Small intestine (tissue), 7 donors: ENCODE results near the gene TENM3. TPM values are rescaled to one million over a fixed set of nuclear protein-coding genes. Genes with fewer than 3 reads are reported as not detected.

Experiments
- DNase-seq, 2 donors: peaks; one replicate each; pipeline versions ENCODE4 v3.0.0 to v3.0.0-alpha.2; 2013
- FAIRE-seq: peaks from 2 replicates; lab custom pipeline; 2012; peaks lifted over from hg19 to GRCh38; lab: Jason Lieb, UNC
- H3K27ac ChIP-seq, 3 donors: one replicate each; pipeline ENCODE4 v1.5.1; 2013; ENCODE audit warnings: low read length in 2 of 3, mild to moderate bottlenecking in 2 of 3, control low read depth in 1 of 3, inconsistent platforms in 1 of 3, low read depth in 1 of 3, moderate library complexity in 1 of 3
- H3K27me3 ChIP-seq, 3 donors: one replicate each; pipeline ENCODE4 v1.6.1; 2013; ENCODE audit warnings: low read length in 3 of 3, inconsistent platforms in 1 of 3; ENCODE audit not compliant: control insufficient read depth in 3 of 3, insufficient read depth in 3 of 3
- H3K36me3 ChIP-seq, 3 donors: one replicate each; pipeline ENCODE4 v1.6.1; 2013; ENCODE audit warnings: low read length in 3 of 3, inconsistent platforms in 1 of 3, low read depth in 1 of 3, mild to moderate bottlenecking in 1 of 3, moderate library complexity in 1 of 3; ENCODE audit not compliant: control insufficient read depth in 3 of 3, insufficient read depth in 2 of 3
- H3K4me1 ChIP-seq, 3 donors: one replicate each; pipeline ENCODE4 v1.6.1; 2013; ENCODE audit warnings: low read length in 2 of 3, inconsistent platforms in 1 of 3, low read depth in 1 of 3, mild to moderate bottlenecking in 1 of 3, moderate library complexity in 1 of 3; ENCODE audit not compliant: control insufficient read depth in 3 of 3, insufficient read depth in 2 of 3
- H3K4me3 ChIP-seq, 3 donors: one replicate each; pipeline ENCODE4 v1.5.1; 2013; ENCODE audit warnings: low read length in 3 of 3, control low read depth in 1 of 3, inconsistent platforms in 1 of 3, low read depth in 1 of 3, mild to moderate bottlenecking in 1 of 3, moderate library complexity in 1 of 3
- H3K9me3 ChIP-seq, 2 donors: one replicate each; pipeline ENCODE4 v1.6.1; 2013; ENCODE audit warnings: low read depth in 1 of 2, low read length in 1 of 2; ENCODE audit not compliant: control insufficient read depth in 2 of 2, insufficient read depth in 1 of 2
- WGBS, 3 donors: extraction: QIAGEN DNeasy Blood & Tissue Kit; methylation state at CpG; one replicate each; pipeline ENCODE4 v1.1.7; 2013; 5-methylcytosine and 5-hydroxymethylcytosine counted together
- polyA plus RNA-seq, 4 donors: library from polyadenylated mRNA; stranded (reverse) in 3 of 4; unstranded in 1 of 4; fragments of 200-250 nt in 3 of 4; fragments of 120-200 nt in 1 of 4; gene quantifications; one replicate each; pipeline versions ENCODE4 v1.2.1 to v1.2.3, GENCODE V29; 2013
- donor health status: healthy with polysubstance abuse.
- donor health status: control.
- donor health status: control.
- donor health status: Bipolar disorder and iron deficiency.
- donor health status: healthy.

TENM3 gene
- polyA plus RNA-seq, 4 donors = 0.45 to 4.5 (median 1.1) TPM

DNA sequence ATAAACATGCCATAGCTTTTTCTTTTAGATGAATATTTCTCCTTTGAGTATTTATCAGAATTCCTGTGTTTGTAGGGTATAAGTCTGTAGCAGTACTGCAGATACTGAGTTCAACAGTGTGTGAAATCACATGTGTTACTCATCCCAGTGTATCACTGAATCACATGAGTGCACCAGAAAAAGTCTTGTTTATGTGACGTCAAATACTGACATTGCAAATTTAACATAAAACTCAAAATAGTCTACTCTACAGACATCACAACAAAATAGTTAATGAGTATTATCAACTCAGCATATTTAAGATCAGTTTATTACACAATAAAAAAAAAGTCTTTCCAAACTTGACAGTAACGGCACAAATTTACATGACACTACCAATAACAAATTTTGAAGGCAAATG, 452.6 kb downstream of the TENM3 start:
- no peak overlapping the region for H3K4me3 ChIP-seq
- WGBS, 3 donors = 81 to 91% (median 86%) methylated on average over 2 of the region's 2 CpGs
- no peak for FAIRE-seq

DNA sequence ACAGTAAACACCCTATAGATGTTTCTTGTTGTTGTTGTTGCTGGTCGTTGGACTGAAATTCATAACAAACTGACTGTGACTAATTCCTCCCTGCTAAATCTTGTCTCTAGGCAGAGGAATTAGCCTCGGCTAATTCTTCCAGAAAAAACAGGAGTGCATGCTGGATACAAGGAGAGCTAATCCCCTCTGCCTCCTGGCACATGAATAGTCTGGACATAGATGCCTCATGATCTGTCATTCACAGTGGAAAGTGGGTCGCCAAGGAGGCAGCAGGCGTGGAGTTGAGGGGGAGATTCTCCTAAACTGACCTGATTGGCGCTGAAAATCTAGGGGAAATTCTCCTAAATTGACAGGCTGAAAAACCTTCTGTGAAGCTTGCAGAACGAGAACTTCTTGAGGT, 453.9 kb downstream of the TENM3 start:
- DNase-seq (no peak), FAIRE-seq (no peak)
- Histone ChIP-seq H3K36me3 (no peaks in the 10 kb centered on the region), H3K27ac (no peak overlapping the region), H3K4me3 (no peak overlapping the region), H3K27me3 (no peaks in the 10 kb centered on the region), H3K4me1 (no peaks in the 10 kb centered on the region), H3K9me3 (no peaks in the 10 kb centered on the region)
- 66 to 80% (median 79%) methylated on average over 6 of the region's 6 CpGs for WGBS, 3 donors

More for the DNA sequence above, 452.6 kb downstream of the TENM3 start:
- H3K27me3 ChIP-seq = no peaks in the 10 kb centered on the region
- H3K36me3 ChIP-seq = no peaks in the 10 kb centered on the region
- H3K4me1 ChIP-seq = no peaks in the 10 kb centered on the region
- DNase-seq = no peak
- H3K27ac ChIP-seq = no peak overlapping the region
- H3K9me3 ChIP-seq = no peaks in the 10 kb centered on the region

GRCh38 chr4:182698212-182698611, 455.0 kb downstream of the TENM3 start:
- 52 to 80% (median 59%) methylated on average over 6 of the region's 6 CpGs for WGBS, 3 donors
- no peaks in the 10 kb centered on the region for H3K9me3 ChIP-seq
- H3K27me3 ChIP-seq = no peaks in the 10 kb centered on the region
- no peak for FAIRE-seq
- H3K36me3 ChIP-seq = no peaks in the 10 kb centered on the region
- peak in 1 of 2 donors; percentile 10 for DNase-seq
- H3K4me3 ChIP-seq = no peak overlapping the region
- H3K4me1 ChIP-seq = no peaks in the 10 kb centered on the region
- no peak overlapping the region for H3K27ac ChIP-seq

- no peak overlapping the region for H3K27ac ChIP-seq
- no peaks in the 10 kb centered on the region for H3K27me3 ChIP-seq
- 43 to 87% (median 82%) methylated on average over 3 of the region's 3 CpGs for WGBS, 3 donors
- H3K36me3 ChIP-seq = no peaks in the 10 kb centered on the region
- H3K4me1 ChIP-seq = no peaks in the 10 kb centered on the region
- no peak overlapping the region for H3K4me3 ChIP-seq
- FAIRE-seq = no peak
- no peaks in the 10 kb centered on the region for H3K9me3 ChIP-seq
- DNase-seq = no peak
Observed at GRCh38 chr4:182699201-182699600, 456.0 kb downstream of the TENM3 start.

- H3K36me3 ChIP-seq = no peaks in the 10 kb centered on the region
- FAIRE-seq = no peak
- H3K9me3 ChIP-seq = no peaks in the 10 kb centered on the region
- H3K27ac ChIP-seq = no peak overlapping the region
- H3K4me3 ChIP-seq = no peak overlapping the region
- WGBS, 3 donors = 48 to 76% (median 76%) methylated on average over 3 of the region's 3 CpGs
- DNase-seq = no peak
- H3K4me1 ChIP-seq = no peaks in the 10 kb centered on the region
- no peaks in the 10 kb centered on the region for H3K27me3 ChIP-seq
Observed at GRCh38 chr4:182699795-182700194, 456.6 kb downstream of the TENM3 start.

GRCh38 chr4:182700362-182701160, 457.4 kb downstream of the TENM3 start:
- H3K4me1 ChIP-seq = no peaks in the 10 kb centered on the region
- H3K4me3 ChIP-seq = no peak overlapping the region
- DNase-seq = no peak
- no peaks in the 10 kb centered on the region for H3K27me3 ChIP-seq
- no peak overlapping the region for H3K27ac ChIP-seq
- 76 to 91% (median 85%) methylated on average over 5 of the region's 5 CpGs for WGBS, 3 donors
- no peaks in the 10 kb centered on the region for H3K9me3 ChIP-seq
- H3K36me3 ChIP-seq = no peaks in the 10 kb centered on the region
- FAIRE-seq = no peak

- 37 to 44% (median 38%) methylated on average over 1 of the region's 1 CpG for WGBS, 3 donors
- Histone ChIP-seq H3K4me1 (no peaks in the 10 kb centered on the region), H3K27me3 (no peaks in the 10 kb centered on the region), H3K9me3 (no peaks in the 10 kb centered on the region), H3K27ac (no peak overlapping the region), H3K4me3 (no peak overlapping the region), H3K36me3 (no peaks in the 10 kb centered on the region)
- DNase-seq = no peak
- no peak for FAIRE-seq
Observed at GRCh38 chr4:182704077-182704476, 460.9 kb downstream of the TENM3 start.

DNA sequence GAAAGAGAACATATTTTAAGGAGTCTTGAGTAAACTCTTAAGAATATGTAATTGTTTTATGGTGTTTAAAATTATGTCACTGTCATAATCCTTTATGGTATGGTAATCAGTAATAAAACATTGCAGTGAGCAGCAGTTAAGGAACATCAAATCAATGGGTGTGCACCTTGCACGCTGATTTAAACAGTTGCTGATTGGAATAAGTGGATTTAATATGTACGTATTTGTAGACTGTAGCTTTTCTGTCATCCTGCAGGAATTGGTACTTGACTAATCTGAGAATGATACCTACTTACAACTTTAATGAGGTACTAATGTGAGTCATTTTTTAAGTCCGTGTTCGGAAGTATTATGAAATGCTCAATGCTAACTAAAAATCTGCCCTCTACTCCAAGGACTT, 461.7 kb downstream of the TENM3 start:
- DNase-seq (peak; percentile 57 to 58), FAIRE-seq (no peak)
- Histone ChIP-seq H3K27me3 (no peaks in the 10 kb centered on the region), H3K27ac (no peak overlapping the region), H3K4me1 (no peaks in the 10 kb centered on the region), H3K4me3 (no peak overlapping the region), H3K9me3 (no peaks in the 10 kb centered on the region), H3K36me3 (no peaks in the 10 kb centered on the region)
- 22 to 65% (median 54%) methylated on average over 4 of the region's 4 CpGs for WGBS, 3 donors

- DNase-seq (no peak), FAIRE-seq (no peak)
- WGBS, 3 donors = 63 to 90% (median 78%) methylated on average over 11 of the region's 11 CpGs
- Histone ChIP-seq H3K9me3 (no peaks in the 10 kb centered on the region), H3K4me3 (no peak overlapping the region), H3K27ac (no peak overlapping the region), H3K36me3 (no peaks in the 10 kb centered on the region), H3K27me3 (no peaks in the 10 kb centered on the region), H3K4me1 (no peaks in the 10 kb centered on the region)
Observed at GRCh38 chr4:182705389-182705788, 462.2 kb downstream of the TENM3 start.
